GM18909 (cell line): Measurements from ENCODE around the gene CCDC171.
"Not testable (repeated sequence)": the region's sequence is repeated elsewhere in the genome, so short reads cannot be mapped to it uniquely, and the experiment has no call there.

Experiments
- ATAC-seq: cut with Tn5 transposase; IDR thresholded peaks from one replicate; pipeline ENCODE4 v1.9.1; 2021; ENCODE audit warnings: mild to moderate bottlenecking; ENCODE audit not compliant: unreplicated experiment, poor library complexity

Gene CCDC171

DNA sequence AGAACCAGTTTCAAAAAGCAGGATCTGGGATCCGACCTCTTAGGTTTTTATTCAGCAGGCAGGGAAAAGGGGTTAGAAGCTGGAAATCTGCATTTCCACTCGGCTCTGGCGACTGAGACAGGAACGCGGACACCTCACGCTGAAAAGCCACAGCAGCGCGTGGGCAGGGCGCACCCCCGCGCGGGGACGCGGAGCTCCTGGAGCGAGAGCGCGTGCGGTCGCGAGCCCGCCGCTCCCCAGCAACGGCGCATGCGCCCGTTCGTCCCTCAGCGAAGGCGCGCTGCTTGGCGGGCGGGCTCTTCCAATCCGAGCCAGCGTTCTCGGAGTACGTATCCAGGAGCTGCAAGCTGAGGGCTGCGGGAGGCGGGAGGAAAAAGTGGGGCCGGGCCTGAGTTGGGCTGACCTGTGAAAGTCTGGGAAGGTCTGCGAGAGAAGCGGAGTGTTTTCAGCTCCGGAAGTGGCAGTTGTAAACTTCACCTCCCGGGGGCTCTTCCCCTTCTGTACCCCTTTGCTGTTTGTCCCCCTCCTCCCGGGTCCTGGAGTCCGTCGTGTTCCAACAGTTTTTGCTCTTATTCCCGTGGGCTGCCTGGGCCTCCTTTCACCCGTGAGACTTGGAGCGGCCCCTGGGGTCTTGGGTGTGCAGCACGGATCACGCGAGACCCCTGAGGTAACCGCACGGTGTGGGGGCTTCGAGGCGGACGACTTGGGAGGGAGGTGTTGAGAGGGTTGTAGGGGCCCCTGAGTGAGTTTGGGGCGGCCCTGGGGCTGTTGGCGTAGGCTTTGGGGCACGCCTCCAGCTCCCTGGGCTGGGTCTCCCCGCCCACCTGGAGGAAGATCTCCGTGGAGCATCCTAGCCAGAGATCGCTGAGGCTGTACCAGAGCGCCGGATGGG, at the start of gene CCDC171:
CCDC171 (plus strand) TSS at position 408 of the 892 bp plus-strand sequence. CDS start 11,046 bp downstream, outside the sequence.
- ATAC-seq = peak; percentile 81

GRCh38 chr9:15505921-15506320, 46.9 kb upstream of the CCDC171 start:
- no peak for ATAC-seq

- ATAC-seq = peak; percentile 47
Observed at GRCh38 chr9:15509931-15510788, 42.7 kb upstream of the CCDC171 start.

- ATAC-seq = peak; percentile 85
Observed at GRCh38 chr9:15510789-15511575, 41.9 kb upstream of the CCDC171 start, which contains the start of gene PSIP1. Gene PSIP1, minus strand, starts transcription at chr9:15510970. Its CDS starts 782 bp downstream, at chr9:15510188.

- ATAC-seq = no peak
Observed at GRCh38 chr9:15512204-15512603, 40.6 kb upstream of the CCDC171 start.

- ATAC-seq = no peak
Observed at GRCh38 chr9:15512889-15513288, 40.0 kb upstream of the CCDC171 start.

GRCh38 chr9:15513335-15513734, 39.5 kb upstream of the CCDC171 start:
- no peak for ATAC-seq

DNA sequence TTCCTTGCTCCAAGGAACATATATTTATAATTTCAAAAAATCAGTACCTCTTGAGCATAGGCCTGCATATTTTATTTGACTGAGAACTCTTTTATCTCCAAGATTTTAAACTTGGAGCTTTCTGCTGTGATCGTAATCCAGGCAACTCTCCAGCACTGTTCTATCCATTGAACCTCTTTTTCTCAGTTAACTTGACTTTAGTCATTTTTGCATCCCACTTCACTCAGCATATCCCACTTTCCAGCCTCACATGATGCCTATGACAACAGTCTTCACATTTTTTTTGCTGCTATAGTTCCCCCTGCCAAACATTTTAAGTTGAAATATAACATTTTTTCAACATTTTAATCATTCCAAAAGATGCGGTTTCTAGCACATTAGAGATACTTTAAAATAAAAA, 33.0 kb upstream of the CCDC171 start:
- no peak for ATAC-seq

GRCh38 chr9:15521254-15521653, 31.6 kb upstream of the CCDC171 start:
- no peak for ATAC-seq

DNA sequence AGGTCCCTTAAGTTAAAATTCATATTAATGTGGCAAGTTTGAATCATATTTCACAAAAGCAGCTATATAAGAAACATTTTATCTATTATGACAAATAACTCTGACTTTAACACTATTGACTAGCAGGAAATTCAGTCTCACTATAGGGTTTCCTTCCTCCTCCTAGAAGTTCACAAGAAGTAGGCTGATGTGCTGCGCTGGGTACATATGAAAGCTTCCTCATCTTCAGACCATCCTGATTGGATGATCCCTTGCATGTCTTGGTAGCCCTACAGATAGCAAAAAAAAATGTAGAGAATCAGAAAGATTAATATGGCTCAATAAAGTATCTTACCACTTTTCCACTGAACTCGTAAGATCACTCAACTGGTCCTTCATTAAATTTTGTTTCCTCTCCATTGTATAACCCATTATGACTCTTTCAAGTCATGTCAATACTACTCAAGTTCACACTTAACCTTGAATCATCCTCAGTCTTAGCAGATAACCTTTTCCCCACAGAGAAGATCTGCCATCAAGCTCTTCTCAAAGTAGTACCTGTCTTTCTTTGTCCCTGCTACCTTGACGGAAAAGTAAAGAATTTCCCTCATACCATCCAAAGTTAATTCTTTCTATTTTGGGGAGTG, 30.6 kb upstream of the CCDC171 start:
- ATAC-seq = no peak

DNA sequence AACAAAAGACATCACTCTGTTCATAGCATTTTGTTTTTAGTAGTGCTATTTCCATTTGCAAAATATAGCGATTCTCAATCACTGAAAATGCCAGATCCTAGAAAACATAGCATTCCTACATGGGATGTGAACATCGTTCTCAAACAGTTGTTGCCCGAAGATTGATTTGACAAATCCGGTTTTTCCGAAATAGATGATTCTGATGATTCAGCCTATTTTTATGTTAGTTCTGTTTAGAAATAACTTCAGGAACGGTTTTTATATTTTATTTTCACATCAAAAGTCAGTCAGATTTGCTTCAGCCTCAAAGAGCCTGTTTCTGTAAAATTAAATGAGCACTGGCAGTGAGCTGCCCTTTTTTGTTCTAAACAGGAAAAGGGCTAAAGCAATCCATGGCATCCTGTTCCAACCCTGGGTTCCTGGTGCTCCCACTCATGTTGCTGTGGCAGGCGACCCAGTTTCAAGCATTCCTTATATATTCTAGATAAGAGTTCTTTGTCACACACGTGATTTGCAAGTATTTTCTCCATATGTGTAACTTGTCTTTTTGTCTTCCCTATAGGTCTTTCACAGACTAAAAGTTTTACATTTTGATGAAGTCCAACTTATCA, 27.9 kb upstream of the CCDC171 start:
- ATAC-seq = no peak

GRCh38 chr9:15525958-15526357, 26.9 kb upstream of the CCDC171 start:
- no peak for ATAC-seq

GRCh38 chr9:15527035-15527434, 25.8 kb upstream of the CCDC171 start:
- not testable (repeated sequence) for ATAC-seq

DNA sequence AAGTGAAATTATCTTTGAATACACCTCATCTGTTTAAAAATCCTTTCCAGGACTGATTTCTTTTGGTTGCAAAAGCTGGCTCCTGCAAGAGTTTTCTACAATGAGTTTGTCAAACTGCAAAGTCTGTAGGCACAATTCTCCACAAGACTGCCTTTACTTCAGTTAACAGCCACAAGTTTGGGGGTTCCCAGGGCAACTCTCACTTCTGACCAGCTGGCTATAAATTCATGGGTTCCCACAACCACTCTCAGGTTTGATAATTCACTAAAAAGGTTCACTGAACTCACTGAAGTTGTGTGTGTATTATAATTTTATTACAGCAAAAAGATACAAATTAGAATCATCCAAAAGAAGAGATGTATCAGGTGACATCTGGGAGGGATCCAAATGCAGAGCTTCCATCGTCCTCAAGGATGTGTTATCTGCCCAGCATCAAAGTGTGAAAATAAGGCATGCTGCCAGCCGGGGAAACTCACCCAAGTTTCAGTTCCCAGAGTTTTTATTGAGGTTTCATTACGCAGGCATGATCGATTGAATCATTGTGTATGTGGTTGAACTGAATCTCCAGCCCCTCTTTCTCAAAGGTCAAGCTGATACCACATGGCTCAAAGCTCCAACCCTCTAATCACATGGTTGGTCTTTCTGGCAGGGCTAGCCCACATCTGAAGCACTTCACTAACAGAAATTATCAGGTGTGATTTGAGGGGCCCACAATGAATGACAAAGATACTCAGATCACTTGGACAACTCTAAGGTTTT, 23.1 kb upstream of the CCDC171 start:
- ATAC-seq = peak; percentile 94

GRCh38 chr9:15531380-15531779, 21.5 kb upstream of the CCDC171 start:
- peak; percentile 35 for ATAC-seq

- no peak for ATAC-seq
Observed at GRCh38 chr9:15541872-15542271, 11.0 kb upstream of the CCDC171 start.

- no peak for ATAC-seq
Observed at GRCh38 chr9:15542624-15543023, 10.2 kb upstream of the CCDC171 start.

DNA sequence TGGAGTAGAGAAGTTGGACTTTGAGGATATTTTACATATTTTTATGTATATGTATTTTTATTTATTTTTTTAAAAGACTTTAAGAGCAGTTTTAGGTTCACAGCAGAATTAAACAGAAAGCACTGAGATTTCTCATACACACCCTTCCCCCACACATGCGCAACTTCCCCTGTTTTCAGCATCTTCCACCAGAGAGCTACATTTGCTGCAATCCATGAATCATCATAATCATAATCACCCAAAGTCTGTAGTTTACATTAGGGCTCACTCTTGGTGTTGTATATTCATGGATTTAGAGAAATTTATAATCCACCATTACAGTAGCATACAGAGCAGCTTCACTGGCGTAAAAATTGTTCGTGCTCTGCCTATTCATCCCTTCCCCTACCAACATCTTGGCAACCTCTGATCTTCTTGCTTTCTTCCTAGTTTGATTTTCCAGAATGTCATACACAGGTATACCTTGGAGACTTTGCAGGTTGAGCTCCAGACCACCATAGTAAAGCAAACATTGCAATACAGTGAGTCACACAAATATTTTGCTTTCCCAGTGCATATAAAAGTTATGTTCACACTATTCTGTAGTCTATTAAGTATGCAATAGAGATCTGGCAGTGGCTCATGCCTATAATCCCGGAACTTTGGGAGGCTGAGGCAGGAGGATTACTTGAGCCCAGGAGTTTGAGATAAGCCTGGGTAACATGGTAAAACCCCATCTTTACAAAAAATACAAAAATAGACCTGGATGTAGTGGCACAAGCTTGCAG, 9.6 kb upstream of the CCDC171 start:
- ATAC-seq = no peak
